ENCODE data around the gene ACADSB.

The ACADSB gene

GRCh38 chr10:123013456-123014419, 4.9 kb downstream of the ACADSB start:
- TF ChIP-seq, protein P1, sequence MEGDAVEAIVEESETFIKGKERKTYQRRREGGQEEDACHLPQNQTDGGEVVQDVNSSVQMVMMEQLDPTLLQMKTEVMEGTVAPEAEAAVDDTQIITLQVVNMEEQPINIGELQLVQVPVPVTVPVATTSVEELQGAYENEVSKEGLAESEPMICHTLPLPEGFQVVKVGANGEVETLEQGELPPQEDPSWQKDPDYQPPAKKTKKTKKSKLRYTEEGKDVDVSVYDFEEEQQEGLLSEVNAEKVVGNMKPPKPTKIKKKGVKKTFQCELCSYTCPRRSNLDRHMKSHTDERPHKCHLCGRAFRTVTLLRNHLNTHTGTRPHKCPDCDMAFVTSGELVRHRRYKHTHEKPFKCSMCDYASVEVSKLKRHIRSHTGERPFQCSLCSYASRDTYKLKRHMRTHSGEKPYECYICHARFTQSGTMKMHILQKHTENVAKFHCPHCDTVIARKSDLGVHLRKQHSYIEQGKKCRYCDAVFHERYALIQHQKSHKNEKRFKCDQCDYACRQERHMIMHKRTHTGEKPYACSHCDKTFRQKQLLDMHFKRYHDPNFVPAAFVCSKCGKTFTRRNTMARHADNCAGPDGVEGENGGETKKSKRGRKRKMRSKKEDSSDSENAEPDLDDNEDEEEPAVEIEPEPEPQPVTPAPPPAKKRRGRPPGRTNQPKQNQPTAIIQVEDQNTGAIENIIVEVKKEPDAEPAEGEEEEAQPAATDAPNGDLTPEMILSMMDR (IDR thresholded peaks at IDR 0.05): no peak
- Histone ChIP-seq H3K4me3 (no peak overlapping the region), H3K27ac (no peak overlapping the region)
- DNase-seq (ENCODE audit: low spot score): no peak

DNA sequence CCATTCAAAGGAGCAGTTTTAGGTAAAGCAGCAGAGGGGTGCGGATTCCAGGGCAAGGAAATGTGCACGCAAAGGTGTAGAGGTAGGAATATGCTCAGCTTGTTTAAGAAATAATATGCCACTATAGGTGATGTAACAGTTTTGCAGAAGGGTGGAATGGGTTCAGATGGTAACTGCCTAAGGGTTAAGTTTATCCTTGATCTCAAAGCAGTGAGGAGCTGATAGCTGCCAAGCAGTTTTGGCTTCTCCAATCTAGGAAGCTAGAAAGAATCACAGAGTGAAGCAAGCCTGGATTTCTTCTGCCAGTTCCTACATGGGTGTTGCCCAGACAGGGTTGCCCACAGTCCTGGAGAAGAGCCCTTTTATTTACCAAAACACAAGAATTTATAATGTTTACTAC, 6.0 kb downstream of the ACADSB start:
- TF ChIP-seq, protein P1 (IDR thresholded peaks at IDR 0.05): no peak
- Histone ChIP-seq H3K4me3 (no peak overlapping the region), H3K27ac (no peak overlapping the region)
- DNase-seq (ENCODE audit: low spot score): no peak

- TF ChIP-seq, protein P1 (IDR thresholded peaks at IDR 0.05): no peak
- DNase-seq (ENCODE audit: low spot score): no peak
- Histone ChIP-seq H3K27ac (no peak overlapping the region), H3K4me3 (no peak overlapping the region)
These were observed 7.4 kb downstream of the ACADSB start for GRCh38 chr10:123016228-123016627.

DNA sequence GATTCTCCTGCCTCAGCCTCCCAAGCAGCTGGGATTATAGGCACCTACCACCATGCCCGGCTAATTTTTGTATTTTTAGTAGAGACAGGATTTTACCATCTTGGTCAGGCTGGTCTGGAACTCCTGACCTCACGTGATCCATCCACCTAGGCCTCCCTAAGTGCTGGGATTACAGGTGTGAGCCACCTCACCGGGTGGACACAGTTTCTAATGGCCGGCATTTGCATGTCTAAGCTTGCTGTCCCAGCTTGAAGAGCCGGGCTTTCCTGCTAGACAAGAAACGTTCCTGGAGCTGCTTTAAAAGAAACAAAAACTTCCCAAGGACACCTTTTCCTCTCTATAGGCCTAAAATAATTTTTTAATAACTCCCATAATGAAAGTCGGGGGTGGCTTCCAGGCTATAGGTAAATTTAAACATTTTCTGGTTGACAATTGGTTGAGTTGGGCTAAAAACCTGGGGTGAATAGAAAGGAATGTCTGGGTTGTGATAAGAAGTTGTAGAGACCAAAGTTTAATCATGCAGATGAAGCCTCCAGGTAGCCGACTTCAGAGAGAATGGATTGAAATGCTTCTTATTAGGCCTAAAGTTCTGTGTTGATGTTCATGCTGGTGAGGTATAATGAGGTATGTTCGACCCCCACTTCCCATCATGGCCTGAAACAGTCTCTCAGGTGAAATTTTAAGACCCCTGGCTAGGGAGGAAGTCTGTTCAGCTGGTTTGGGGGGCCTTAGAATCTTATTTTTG, 8.8 kb downstream of the ACADSB start:
- TF ChIP-seq, protein P1 (IDR thresholded peaks at IDR 0.05): no peak
- H3K27ac ChIP-seq: no peak overlapping the region
- no peak for DNase-seq (ENCODE audit: low spot score)

GRCh38 chr10:123018531-123018930, 9.7 kb downstream of the ACADSB start:
- no peak for DNase-seq (ENCODE audit: low spot score)
- TF ChIP-seq, protein P1 (IDR thresholded peaks at IDR 0.05): no peak
- H3K4me3 ChIP-seq: no peak overlapping the region
- no peak overlapping the region for H3K27ac ChIP-seq

More for the DNA sequence above, 8.8 kb downstream of the ACADSB start:
- no peak overlapping the region for H3K4me3 ChIP-seq

DNA sequence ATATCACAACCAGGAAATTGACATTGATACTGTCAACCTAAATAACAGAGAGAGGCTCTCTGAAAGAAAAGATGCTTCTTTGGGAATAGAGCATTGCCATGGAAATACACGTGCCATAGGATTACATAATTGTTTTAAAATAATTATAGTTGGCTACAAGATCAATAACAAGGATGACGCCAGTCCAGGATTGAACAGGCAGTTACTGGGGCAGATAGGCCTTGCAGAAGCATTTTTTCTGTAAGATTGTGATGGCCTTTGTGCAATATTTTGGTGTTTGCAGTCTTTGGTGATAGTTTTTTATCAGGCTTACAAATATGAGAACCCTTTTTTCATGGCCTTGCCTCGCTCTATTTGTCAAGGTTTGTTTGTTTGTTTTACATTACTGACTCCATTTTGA, 10.5 kb downstream of the ACADSB start:
- no peak overlapping the region for H3K27ac ChIP-seq
- TF ChIP-seq, protein P1 (IDR thresholded peaks at IDR 0.05): no peak
- DNase-seq (ENCODE audit: low spot score): no peak
- no peak overlapping the region for H3K4me3 ChIP-seq
